B cell (primary cell): Measurements from ENCODE around the gene NOL6. TPM values are rescaled to one million over a fixed set of nuclear protein-coding genes. Genes with fewer than 3 reads are reported as not detected.

Experiments
- ATAC-seq: fragments of 200-7000 bp; cut with Tn5 transposase; one replicate; pipeline ENCODE4 v1.10.0; 2021; ENCODE audit warnings: low read depth, mild to moderate bottlenecking, moderate number of reproducible peaks, moderate library complexity
- CTCF ChIA-PET: fragments of 350-600 bp; sonication (Branson Sonifier 250); formaldehyde crosslinking; loops from one replicate; lab custom pipeline; 2021; ENCODE audit warnings: antibody characterized with exemption, inconsistent platforms; lab: Charles Lee
- POLR2A ChIA-PET: fragments of 350-600 bp; sonication (Branson Sonifier 250); formaldehyde crosslinking; loops from one replicate; lab custom pipeline; 2021; ENCODE audit warnings: antibody characterized with exemption; lab: Charles Lee
- DNase-seq: peaks from one replicate; pipeline ENCODE4 v3.0.0; 2013
- H2AFZ ChIP-seq: 2 replicates; pipeline ENCODE4 v1.6.1; 2012; ENCODE audit warnings: mild to moderate bottlenecking, low read depth, low read length; ENCODE audit not compliant: insufficient read depth, poor library complexity, severe bottlenecking
- H3K27ac ChIP-seq, 2 donors: 1 replicate in 1 of 2; 2 replicates in 1 of 2; pipeline ENCODE4 v1.5.1; 2012 to 2013; ENCODE audit warnings: low read length in 2 of 2, mild to moderate bottlenecking in 2 of 2, moderate library complexity in 1 of 2
- H3K27me3 ChIP-seq, 4 experiments: fragments of 200-600 bp in 1 of 4; sonication (generic) in 1 of 4; replicated peaks in 1 of 4; 1 replicate in 2 of 4; 2 replicates in 2 of 4; pipeline versions ENCODE4 v1.6.1 to v1.7.0; 2013 to 2016; ENCODE audit warnings: low read length in 3 of 4, mild to moderate bottlenecking in 2 of 4, mixed read lengths in 1 of 4, moderate library complexity in 1 of 4; ENCODE audit not compliant: insufficient read depth in 4 of 4, control insufficient read depth in 3 of 4; ENCODE audit errors: control extremely low read depth in 1 of 4
- H3K36me3 ChIP-seq, 2 experiments: replicated peaks in 1 of 2; 1 replicate in 1 of 2; 2 replicates in 1 of 2; pipeline versions ENCODE4 v1.6.1 to v1.7.1; 2013; ENCODE audit warnings: low read length in 1 of 2; ENCODE audit not compliant: insufficient read depth in 2 of 2, control insufficient read depth in 1 of 2; ENCODE audit errors: control extremely low read depth in 1 of 2, extremely low read depth in 1 of 2
- H3K4me1 ChIP-seq, 2 donors: fragments of 200-600 bp in 1 of 2; sonication (generic) in 1 of 2; 1 replicate in 1 of 2; 2 replicates in 1 of 2; pipeline versions ENCODE4 v1.5.1 to v1.6.1; 2013 to 2017; ENCODE audit warnings: low read length in 2 of 2; ENCODE audit not compliant: control insufficient read depth in 2 of 2, insufficient read depth in 2 of 2
- H3K4me2 ChIP-seq: replicated peaks from 2 replicates; pipeline ENCODE3; 2012; ENCODE audit warnings: mild to moderate bottlenecking, low read depth, low read length; ENCODE audit not compliant: poor library complexity, severe bottlenecking
- H3K4me3 ChIP-seq, 5 experiments: fragments of 200-600 bp in 1 of 5; sonication (generic) in 1 of 5; 1 replicate in 3 of 5; 2 replicates in 2 of 5; pipeline versions ENCODE4 v1.5.1 to v1.7.0; 2011 to 2016; ENCODE audit warnings: low read length in 4 of 5, mild to moderate bottlenecking in 4 of 5, low read depth in 2 of 5, control low read depth in 1 of 5, moderate library complexity in 1 of 5; ENCODE audit not compliant: insufficient read depth in 1 of 5; ENCODE audit errors: control extremely low read depth in 1 of 5, extremely low read depth in 1 of 5
- H3K79me2 ChIP-seq: fragments of 200-600 bp; sonication (generic); one replicate; pipeline ENCODE4 v1.6.0; 2016; ENCODE audit warnings: low read length; ENCODE audit not compliant: control insufficient read depth, insufficient read depth
- H3K9ac ChIP-seq: fragments of 200-600 bp; sonication (generic); 2 replicates; pipeline ENCODE4 v1.6.1; 2017; ENCODE audit warnings: mild to moderate bottlenecking, low read length, moderate library complexity
- H3K9me3 ChIP-seq, 3 donors: one replicate each; pipeline versions ENCODE4 v1.6.1 to v1.7.1; 2013; ENCODE audit warnings: low read length in 2 of 3; ENCODE audit not compliant: control insufficient read depth in 2 of 3, insufficient read depth in 1 of 3; ENCODE audit errors: control extremely low read depth in 1 of 3
- H4K20me1 ChIP-seq: 2 replicates; pipeline ENCODE4 v1.6.0; 2012; ENCODE audit warnings: mild to moderate bottlenecking, low read length; ENCODE audit not compliant: insufficient read depth, control insufficient read depth, poor library complexity, severe bottlenecking
- H3K27ac Mint-ChIP-seq: one replicate; pipeline ENCODE4 v1.8.0; 2021; ENCODE audit warnings: mixed read lengths
- H3K27me3 Mint-ChIP-seq: one replicate; pipeline ENCODE4 v1.8.0; 2021; ENCODE audit warnings: mixed read lengths
- H3K4me1 Mint-ChIP-seq: one replicate; pipeline ENCODE4 v1.8.0; 2021; ENCODE audit warnings: mixed read lengths
- H3K4me3 Mint-ChIP-seq: one replicate; pipeline ENCODE4 v1.8.0; 2021; ENCODE audit warnings: mixed read lengths
- H3K9me3 Mint-ChIP-seq: one replicate; pipeline ENCODE4 v1.8.0; 2022; ENCODE audit warnings: mixed read lengths; ENCODE audit not compliant: insufficient read depth
- CTCF ChIP-seq: fragments of 200-600 bp; IDR thresholded peaks from one replicate; pipeline ENCODE4 v1.8.0; 2022; ENCODE audit warnings: antibody characterized with exemption, mild to moderate bottlenecking
- EZH2 ChIP-seq: IDR thresholded peaks from 2 replicates; pipeline ENCODE4 v1.6.1; 2012; ENCODE audit warnings: borderline replicate concordance, low read depth, mild to moderate bottlenecking, moderate library complexity, low read length; ENCODE audit not compliant: insufficient read depth, poor library complexity, severe bottlenecking
- WGBS: methylation state at CpG from one replicate; pipeline ENCODE4 v1.1.5; 2013; ENCODE audit warnings: missing lambda C conversion rate; ENCODE audit not compliant: insufficient coverage; 5-methylcytosine and 5-hydroxymethylcytosine counted together
- intact Hi-C: fragments of 100-400 bp; cut with micrococcal nuclease; formaldehyde crosslinking; loops from one replicate; pipeline ENCODE4 v1.10.0; 2022
- polyA plus RNA-seq: library from polyadenylated mRNA; depleted of rRNA; stranded (reverse); fragments of >200 nt; gene quantifications from 2 replicates; pipeline ENCODE4 v1.2.3, GENCODE V29; 2012
- total RNA-seq, 2 donors: library from RNA; stranded (reverse); fragments of 120-200 nt in 1 of 2; gene quantifications; 1 replicate in 1 of 2; 2 replicates in 1 of 2; pipeline versions ENCODE4 v1.2.3 to v1.2.4, GENCODE V29; 2013 to 2022

NOL6 gene
- total and polyA plus RNA-seq, 2 donors (not counting 1 experiment from before 2014, with no cell fraction given): 31.8 to 40.1 TPM

GRCh38 chr9:33446240-33446945 lies 27.3 kb downstream of the NOL6 start:
- ChIA-PET CTCF (no interaction called here), POLR2A (interaction anchor here (1.6 kb wide), 1 partner anchor 27 kb away, joined by 4 read pairs; the partner anchor contains the start of gene NOL6)
- ATAC-seq (peak; percentile 25), DNase-seq (peak; percentile 44)
- H3K4me3 Mint-ChIP-seq: peak overlapping the region; percentile 88
- WGBS: 33% methylated on average over 12 of the region's 12 CpGs
- Histone ChIP-seq H3K27ac (no peak overlapping the region), H3K4me3 (peak overlapping the region in 2 of 5 experiments; percentile 55 to 59), H4K20me1 (no peaks in the 10 kb centered on the region), H3K79me2 (no peaks in the 10 kb centered on the region), H3K9me3 (no peaks in the 10 kb centered on the region), H3K27me3 (peaks cover 0 to 9% (median 1%) of the 10 kb centered on the region in 4 experiments), H3K4me1 (peaks cover 21 to 22% of the 10 kb centered on the region in 2 donors), H2AFZ (peak overlapping the region; percentile 80), H3K9ac (peak overlapping the region; percentile 65), H3K4me2 (peak overlapping the region; percentile 92), H3K36me3 (no peaks in the 10 kb centered on the region)
- H3K27me3 Mint-ChIP-seq: peaks cover 3% of the 10 kb centered on the region
- intact Hi-C loops: no loop called here
- TF ChIP-seq EZH2: no peak
- no peak for TF ChIP-seq CTCF
- no peaks in the 10 kb centered on the region for H3K9me3 Mint-ChIP-seq
- peak overlapping the region; percentile 81 for H3K27ac Mint-ChIP-seq
- peaks cover 24% of the 10 kb centered on the region for H3K4me1 Mint-ChIP-seq
